ENCODE measurements around the gene HIVEP2. TPM values are rescaled to one million over a fixed set of nuclear protein-coding genes. Genes with fewer than 3 reads are reported as not detected.

HIVEP2 gene
- total and polyA plus RNA-seq, 2 donors (not counting 1 experiment from before 2014, with no cell fraction given), result 5.8 to 31.9 TPM

DNA sequence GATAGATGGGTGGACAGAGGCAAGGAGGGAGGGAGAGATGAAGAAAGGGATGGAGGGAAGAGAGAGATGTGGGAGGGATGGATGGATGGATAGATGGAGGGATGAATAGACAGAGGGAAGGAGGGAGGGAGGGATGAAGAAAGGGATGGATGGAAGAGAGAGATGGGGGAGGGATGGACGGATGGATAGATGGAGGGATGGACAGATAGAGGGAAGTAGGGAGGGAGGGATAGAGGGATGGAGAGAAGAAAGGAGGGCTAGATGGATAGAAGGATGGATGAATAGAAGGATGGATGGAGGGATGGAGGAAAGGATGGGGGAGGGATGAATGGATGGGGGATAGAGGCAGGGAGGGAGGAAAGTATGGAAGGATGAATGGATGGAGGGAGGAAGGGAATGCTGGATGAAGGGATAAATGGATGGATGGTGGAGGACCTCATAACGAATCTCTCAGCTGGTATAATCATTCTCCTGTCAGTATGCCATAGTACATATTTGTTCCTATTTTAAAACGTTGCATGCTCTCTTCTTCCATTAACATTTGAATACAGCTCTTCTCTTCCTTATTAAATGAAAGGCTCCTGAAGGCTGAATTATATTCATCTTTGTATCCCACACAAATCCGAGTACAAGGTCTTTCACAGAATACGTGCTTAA is 136.4 kb downstream of the HIVEP2 start:
- TF ChIP-seq EZH2 (IDR thresholded peaks at IDR 0.05; ENCODE audit: borderline replicate concordance, insufficient read depth, low read depth, low read length, poor library complexity, severe bottlenecking), result no peak
- TF ChIP-seq, protein P1, sequence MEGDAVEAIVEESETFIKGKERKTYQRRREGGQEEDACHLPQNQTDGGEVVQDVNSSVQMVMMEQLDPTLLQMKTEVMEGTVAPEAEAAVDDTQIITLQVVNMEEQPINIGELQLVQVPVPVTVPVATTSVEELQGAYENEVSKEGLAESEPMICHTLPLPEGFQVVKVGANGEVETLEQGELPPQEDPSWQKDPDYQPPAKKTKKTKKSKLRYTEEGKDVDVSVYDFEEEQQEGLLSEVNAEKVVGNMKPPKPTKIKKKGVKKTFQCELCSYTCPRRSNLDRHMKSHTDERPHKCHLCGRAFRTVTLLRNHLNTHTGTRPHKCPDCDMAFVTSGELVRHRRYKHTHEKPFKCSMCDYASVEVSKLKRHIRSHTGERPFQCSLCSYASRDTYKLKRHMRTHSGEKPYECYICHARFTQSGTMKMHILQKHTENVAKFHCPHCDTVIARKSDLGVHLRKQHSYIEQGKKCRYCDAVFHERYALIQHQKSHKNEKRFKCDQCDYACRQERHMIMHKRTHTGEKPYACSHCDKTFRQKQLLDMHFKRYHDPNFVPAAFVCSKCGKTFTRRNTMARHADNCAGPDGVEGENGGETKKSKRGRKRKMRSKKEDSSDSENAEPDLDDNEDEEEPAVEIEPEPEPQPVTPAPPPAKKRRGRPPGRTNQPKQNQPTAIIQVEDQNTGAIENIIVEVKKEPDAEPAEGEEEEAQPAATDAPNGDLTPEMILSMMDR (IDR thresholded peaks at IDR 0.05), result no peak
- WGBS (ENCODE audit: insufficient coverage), result 94% methylated on average over 1 of the region's 5 CpGs
- H3K27ac Mint-ChIP-seq, result no peak overlapping the region
- Histone ChIP-seq H4K20me1 (ENCODE audit: control insufficient read depth, insufficient read depth, low read length, poor library complexity, severe bottlenecking) (no peaks in the 10 kb centered on the region), H3K9me3 (ENCODE audit: control extremely low read depth in 1 of 3, control insufficient read depth in 2 of 3, insufficient read depth in 1 of 3, low read length in 2 of 3) (no peaks in the 10 kb centered on the region), H3K4me3 (ENCODE audit: control extremely low read depth in 1 of 5, extremely low read depth in 1 of 5, insufficient read depth in 1 of 5, low read depth in 2 of 5, low read length in 4 of 5) (no peak overlapping the region), H3K4me2 (replicated peaks; ENCODE audit: low read depth, low read length, poor library complexity, severe bottlenecking) (no peak overlapping the region), H3K36me3 (replicated peaks in 1 of 2; ENCODE audit: control extremely low read depth in 1 of 2, control insufficient read depth in 1 of 2, extremely low read depth in 1 of 2, insufficient read depth in 2 of 2, low read length in 1 of 2) (peaks cover 0 to 8% of the 10 kb centered on the region in 2 experiments), H3K27ac (ENCODE audit: low read length in 2 of 2) (no peak overlapping the region), H2AFZ (ENCODE audit: insufficient read depth, low read depth, low read length, poor library complexity, severe bottlenecking) (no peak overlapping the region), H3K9ac (ENCODE audit: low read length) (no peak overlapping the region), H3K27me3 (replicated peaks in 1 of 4; ENCODE audit: control extremely low read depth in 1 of 4, control insufficient read depth in 3 of 4, insufficient read depth in 4 of 4, low read length in 3 of 4) (no peaks in the 10 kb centered on the region), H3K4me1 (ENCODE audit: control insufficient read depth in 2 of 2, insufficient read depth in 2 of 2, low read length in 2 of 2) (no peaks in the 10 kb centered on the region), H3K79me2 (ENCODE audit: control insufficient read depth, insufficient read depth, low read length) (peaks cover 60% of the 10 kb centered on the region)
- no peaks in the 10 kb centered on the region for H3K9me3 Mint-ChIP-seq (ENCODE audit: insufficient read depth)
- no peak overlapping the region for H3K4me3 Mint-ChIP-seq
- intact Hi-C loops (cut with micrococcal nuclease), result no loop called here
- ATAC-seq (ENCODE audit: low read depth) (no peak), DNase-seq (no peak)
- ChIA-PET POLR2A (interaction anchor here (0.7 kb wide), 1 partner anchor 134 kb away, joined by 4 read pairs; no protein-coding TSS in a partner anchor), CTCF (interaction anchor here (1.6 kb wide), 1 partner anchor 18 kb away, joined by 4 read pairs; no protein-coding TSS in a partner anchor)
- no peaks in the 10 kb centered on the region for H3K27me3 Mint-ChIP-seq
- peaks cover 40% of the 10 kb centered on the region for H3K4me1 Mint-ChIP-seq

DNA sequence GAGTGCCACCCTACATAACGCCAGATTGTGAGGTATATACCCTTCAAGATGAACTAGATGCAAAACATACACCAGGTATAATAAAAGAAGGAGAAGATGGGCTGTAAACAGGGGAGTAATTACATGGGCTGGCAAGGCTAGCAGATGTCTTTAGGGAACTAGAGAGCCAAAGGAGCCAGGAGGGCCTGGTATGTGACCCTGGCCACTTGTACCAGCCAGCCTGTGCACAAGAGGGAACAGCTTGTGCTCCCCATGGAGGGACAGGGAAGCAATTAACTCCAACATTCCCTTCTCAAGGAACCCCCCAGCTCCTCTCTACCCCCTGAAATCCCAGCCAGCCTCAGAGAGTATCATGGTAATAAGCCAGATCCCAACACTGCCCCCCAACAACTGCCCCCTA is 139.9 kb downstream of the HIVEP2 start:
- H3K27ac ChIP-seq (ENCODE audit: low read length in 2 of 2), result peak overlapping the region in 1 of 2 donors; percentile 27
- intact Hi-C loops (cut with micrococcal nuclease), result no loop called here
- peaks cover 4 to 8% of the 10 kb centered on the region in 2 experiments for H3K36me3 ChIP-seq (replicated peaks in 1 of 2; ENCODE audit: control extremely low read depth in 1 of 2, control insufficient read depth in 1 of 2, extremely low read depth in 1 of 2, insufficient read depth in 2 of 2, low read length in 1 of 2)
- WGBS (ENCODE audit: insufficient coverage), result no CpG with 5 or more reads among the region's 1 CpG
- Mint-ChIP-seq H3K4me3 (no peak overlapping the region), H3K9me3 (ENCODE audit: insufficient read depth) (no peaks in the 10 kb centered on the region), H3K27me3 (no peaks in the 10 kb centered on the region), H3K4me1 (peaks cover 39% of the 10 kb centered on the region), H3K27ac (peak overlapping the region; percentile 34)
- DNase-seq (no peak), ATAC-seq (ENCODE audit: low read depth) (no peak)
- CTCF ChIA-PET, result no interaction called here
- no peak overlapping the region for H2AFZ ChIP-seq (ENCODE audit: insufficient read depth, low read depth, low read length, poor library complexity, severe bottlenecking)
- no peaks in the 10 kb centered on the region for H3K27me3 ChIP-seq (replicated peaks in 1 of 4; ENCODE audit: control extremely low read depth in 1 of 4, control insufficient read depth in 3 of 4, insufficient read depth in 4 of 4, low read length in 3 of 4)
- POLR2A ChIA-PET, result interaction anchor here (1.4 kb wide), 1 partner anchor 14 kb away, joined by 3 read pairs; no protein-coding TSS in a partner anchor
- H4K20me1 ChIP-seq (ENCODE audit: control insufficient read depth, insufficient read depth, low read length, poor library complexity, severe bottlenecking), result no peaks in the 10 kb centered on the region
- H3K4me1 ChIP-seq (ENCODE audit: control insufficient read depth in 2 of 2, insufficient read depth in 2 of 2, low read length in 2 of 2), result no peaks in the 10 kb centered on the region
- no peak overlapping the region for H3K9ac ChIP-seq (ENCODE audit: low read length)
- TF ChIP-seq EZH2 (IDR thresholded peaks at IDR 0.05; ENCODE audit: borderline replicate concordance, insufficient read depth, low read depth, low read length, poor library complexity, severe bottlenecking), result no peak
- TF ChIP-seq, protein P1 (IDR thresholded peaks at IDR 0.05), result no peak
- H3K4me3 ChIP-seq (ENCODE audit: control extremely low read depth in 1 of 5, extremely low read depth in 1 of 5, insufficient read depth in 1 of 5, low read depth in 2 of 5, low read length in 4 of 5), result no peak overlapping the region
- H3K4me2 ChIP-seq (replicated peaks; ENCODE audit: low read depth, low read length, poor library complexity, severe bottlenecking), result no peak overlapping the region
- H3K9me3 ChIP-seq (ENCODE audit: control extremely low read depth in 1 of 3, control insufficient read depth in 2 of 3, insufficient read depth in 1 of 3, low read length in 2 of 3), result no peaks in the 10 kb centered on the region
- H3K79me2 ChIP-seq (ENCODE audit: control insufficient read depth, insufficient read depth, low read length), result peaks cover 33% of the 10 kb centered on the region
